PC-3 (cell line): ENCODE measurements around the gene EXOC7.

Experiments
- CTCF ChIP-seq: fragments of 300-600 bp; sonication (generic); conservative IDR thresholded peaks from 2 replicates; pipeline ENCODE4 v1.5.1; 2017; ENCODE audit warnings: antibody characterized with exemption, low read depth, mild to moderate bottlenecking, low read length
- EZH2 ChIP-seq: fragments of 300-600 bp; sonication (generic); IDR thresholded peaks from one replicate; pipeline ENCODE4 v1.6.1; 2017; ENCODE audit warnings: antibody characterized with exemption, mild to moderate bottlenecking, low read length; ENCODE audit not compliant: unreplicated experiment
- EZH2phosphoT487 ChIP-seq: fragments of 300-600 bp; sonication (generic); IDR thresholded peaks from 2 replicates; pipeline ENCODE4 v1.6.1; 2018; ENCODE audit warnings: mild to moderate bottlenecking, antibody characterized with exemption, low read length, borderline replicate concordance

- TF ChIP-seq CTCF (no peak), EZH2 (no peak), EZH2phosphoT487 (no peak)
Observed at GRCh38 chr17:76131051-76131691, 27.6 kb upstream of the EXOC7 start.
